ENCODE results near the gene AHNAK2.

- TF ChIP-seq CTCF (IDR thresholded peaks at IDR 0.05), result no peak
- no peak; the same call in none of the 2 replicates for TF ChIP-seq POLR2AphosphoS5 (IDR thresholded peaks at IDR 0.05; ENCODE audit: low read depth, low read length)
- TF ChIP-seq REST (IDR thresholded peaks at IDR 0.05; ENCODE audit: insufficient read depth in 1 of 2, low read depth in 2 of 2, low read length in 1 of 2), result no peak
Measured at GRCh38 chr14:104937161-104937560, 41.0 kb downstream of the AHNAK2 start.
